Measurements from ENCODE around the gene DNAJC5G. TPM values are rescaled to one million over a fixed set of nuclear protein-coding genes. Genes with fewer than 3 reads are reported as not detected.

DNAJC5G gene
- total and polyA plus RNA-seq, 2 of the 13 experiments (the other 11 are each of a cell fraction or from before 2014, with no cell fraction given), result 0.05 TPM; not detected in 1

GRCh38 chr2:27322766-27323595 lies 47.7 kb downstream of the DNAJC5G start, which contains the start of gene MPV17 (continued):
- TF ChIP-seq STAG1 (CRISPR knock-in tag; IDR thresholded peaks at IDR 0.05) (peak; percentile 15), ZNF335 (CRISPR knock-in tag; IDR thresholded peaks at IDR 0.05) (peak; percentile 73; the same call in 1 of the 2 replicates), ZC3H4 (CRISPR knock-in tag; IDR thresholded peaks at IDR 0.05; ENCODE audit: borderline replicate concordance) (peak; percentile 59), FOXK1 (CRISPR knock-in tag; IDR thresholded peaks at IDR 0.05; ENCODE audit: borderline replicate concordance, low read depth) (peak; percentile 69), ZNF362 (CRISPR knock-in tag; IDR thresholded peaks at IDR 0.05; ENCODE audit: borderline replicate concordance) (no peak), MAFF (IDR thresholded peaks at IDR 0.05; ENCODE audit: low read depth, low read length) (no peak), ZNF614 (CRISPR knock-in tag; IDR thresholded peaks at IDR 0.05; ENCODE audit: borderline replicate concordance) (no peak), SMYD3 (CRISPR knock-in tag; IDR thresholded peaks at IDR 0.05) (0 out of 2 replicates have a peak, but pooled peaks have one; percentile 96), NFE2L1 (CRISPR knock-in tag; IDR thresholded peaks at IDR 0.05; ENCODE audit: borderline replicate concordance) (peak; percentile 27; the same call in 1 of the 2 replicates), ZBTB38 (CRISPR knock-in tag; IDR thresholded peaks at IDR 0.05) (peak; percentile 83), JDP2 (CRISPR knock-in tag; IDR thresholded peaks at IDR 0.05; ENCODE audit: borderline replicate concordance) (no peak), ATF4 (CRISPR knock-in tag; IDR thresholded peaks at IDR 0.05) (no peak), ARNT2 (CRISPR knock-in tag; IDR thresholded peaks at IDR 0.05; ENCODE audit: low read depth) (peak; percentile 82), SRF (IDR thresholded peaks at IDR 0.05; ENCODE audit: low read depth, low read length) (no peak), RAD21 (CRISPR knock-in tag; IDR thresholded peaks at IDR 0.05) (no peak; the same call in 1 of the 2 replicates), HOXA9 (CRISPR knock-in tag; IDR thresholded peaks at IDR 0.05; ENCODE audit: borderline replicate concordance) (no peak), NR2F6 (IDR thresholded peaks at IDR 0.05) (no peak), NR2F6 (CRISPR knock-in tag; IDR thresholded peaks at IDR 0.05) (no peak), PLSCR1 (CRISPR knock-in tag; IDR thresholded peaks at IDR 0.05; ENCODE audit: borderline replicate concordance) (no peak), MAFG (CRISPR knock-in tag; IDR thresholded peaks at IDR 0.05) (no peak), PATZ1 (CRISPR knock-in tag; IDR thresholded peaks at IDR 0.05) (peak; percentile 57; the same call in 1 of the 2 replicates), RORA (CRISPR knock-in tag; IDR thresholded peaks at IDR 0.05) (no peak), ZFP82 (CRISPR knock-in tag; IDR thresholded peaks at IDR 0.05; ENCODE audit: borderline replicate concordance) (peak; percentile 80; the same call in 1 of the 2 replicates), ZNF253 (CRISPR knock-in tag; IDR thresholded peaks at IDR 0.05; ENCODE audit: borderline replicate concordance) (peak; percentile 90; the same call in 1 of the 2 replicates), SP4 (CRISPR knock-in tag; IDR thresholded peaks at IDR 0.05) (peak; percentile 91), ARID2 (CRISPR knock-in tag; IDR thresholded peaks at IDR 0.05; ENCODE audit: borderline replicate concordance) (peak; percentile 99)
